ENCODE measurements around the gene RAB17. TPM values are rescaled to one million over a fixed set of nuclear protein-coding genes. Genes with fewer than 3 reads are reported as not detected.

Gene RAB17
- total and polyA plus RNA-seq, 2 of the 8 experiments (the other 6 are each of a cell fraction or from before 2014, with no cell fraction given), result 42.6 to 83.4 TPM

DNA sequence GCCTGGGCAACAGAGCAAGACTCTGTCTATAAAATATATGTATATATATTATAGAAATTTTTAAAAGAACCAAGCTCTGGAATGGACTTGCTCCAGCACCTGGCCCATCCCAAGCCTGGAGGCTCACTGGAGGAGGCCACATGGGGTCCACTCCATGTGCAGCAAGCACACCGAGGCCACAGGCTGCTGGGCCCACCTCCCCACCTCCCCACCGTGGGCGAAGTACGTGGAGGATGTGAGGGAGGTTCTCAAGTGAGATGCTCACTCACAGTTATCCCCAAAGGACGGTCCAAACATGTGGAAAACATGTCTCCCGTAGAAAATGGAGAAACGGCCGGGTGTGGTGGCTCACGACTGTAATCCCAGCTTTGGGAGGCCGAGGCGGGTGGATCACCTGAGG, 13.9 kb upstream of the RAB17 start:
- Histone ChIP-seq H2BK120ac (replicated peaks; ENCODE audit: low read depth, low read length) (no peak overlapping the region), H3K56ac (replicated peaks; ENCODE audit: insufficient read length, low read depth, low read length) (no peak overlapping the region), H2BK12ac (ENCODE audit: low read depth, low read length) (peak overlapping the region; percentile 89; the same call in 1 of the 2 replicates), H3K9ac (replicated peaks in 1 of 4; ENCODE audit: extremely low read depth in 1 of 4, low read depth in 3 of 4, low read length in 3 of 4) (no peak overlapping the region), H3K14ac (ENCODE audit: insufficient read length) (no peak overlapping the region), H3K23ac (ENCODE audit: insufficient read length) (no peak overlapping the region), H2BK20ac (ENCODE audit: low read length) (no peak overlapping the region; the same call in 1 of the 2 replicates), H3K9me3 (ENCODE audit: insufficient read depth in 2 of 2, low read depth in 1 of 2, low read length in 1 of 2) (peaks cover 10 to 16% of the 10 kb centered on the region in 2 experiments; a peak in 3 of 4 replicates), H2AK5ac (ENCODE audit: low read depth, low read length) (no peak overlapping the region), H2BK5ac (ENCODE audit: low read depth, low read length) (no peak overlapping the region), H3K27me3 (replicated peaks in 1 of 4; ENCODE audit: control insufficient read depth in 3 of 4, extremely low read depth in 1 of 4, insufficient read depth in 3 of 4, low read length in 3 of 4) (no peaks in the 10 kb centered on the region), H3K4me1 (replicated peaks in 1 of 4; ENCODE audit: control insufficient read depth in 3 of 4, insufficient read depth in 4 of 4, low read length in 3 of 4) (peaks cover 0 to 14% (median 5%) of the 10 kb centered on the region in 4 experiments; a peak in 4 of 7 replicates), H3K79me2 (ENCODE audit: control insufficient read depth in 1 of 2, insufficient read depth in 2 of 2, low read length in 2 of 2) (no peaks in the 10 kb centered on the region), H3K18ac (ENCODE audit: extremely low read depth, low read length) (no peak overlapping the region), H2AFZ (ENCODE audit: low read length) (no peak overlapping the region), H4K20me1 (replicated peaks in 1 of 2; ENCODE audit: control insufficient read depth in 1 of 2, insufficient read depth in 2 of 2, low read length in 2 of 2) (no peaks in the 10 kb centered on the region), H3K4me3 (ENCODE audit: extremely low read depth in 1 of 4, insufficient read depth in 2 of 4, low read depth in 3 of 4, low read length in 4 of 4) (no peak overlapping the region), H3K4ac (replicated peaks; ENCODE audit: insufficient read length, low read depth, low read length) (peak overlapping the region; percentile 88), H3K27ac (ENCODE audit: low read depth, low read length) (no peak overlapping the region), H3K36me3 (ENCODE audit: control insufficient read depth in 2 of 4, insufficient read depth in 4 of 4, low read length in 3 of 4) (no peaks in the 10 kb centered on the region), H4K91ac (replicated peaks; ENCODE audit: insufficient read length, low read length) (peak overlapping the region; percentile 80), H3K4me2 (ENCODE audit: insufficient read depth in 1 of 2, low read depth in 2 of 2, low read length in 2 of 2) (no peak overlapping the region), H3K79me1 (ENCODE audit: low read depth, low read length) (no peaks in the 10 kb centered on the region), H2BK15ac (ENCODE audit: low read length) (peak overlapping the region; percentile 72; the same call in 1 of the 2 replicates), H3K23me2 (ENCODE audit: low read depth, low read length) (no peaks in the 10 kb centered on the region), H4K8ac (ENCODE audit: extremely low read depth, insufficient read depth, low read length) (no peak overlapping the region; the same call in 1 of the 2 replicates), H4K5ac (ENCODE audit: insufficient read length, low read depth, low read length) (no peak overlapping the region)
- WGBS, 2 experiments (ENCODE audit: extremely low coverage in 1 of 2, insufficient coverage in 1 of 2, insufficient read length in 1 of 2, insufficient replicate concordance in 2 of 2, low coverage in 1 of 2, low lambda C conversion rate in 2 of 2, missing lambda C conversion rate in 1 of 2), result 98% methylated on average over 11 of the region's 11 CpGs; no CpG with 5 or more reads in 1 of the 2 experiments
- CTCF ChIA-PET (ENCODE audit: partially characterized antibody), result interaction anchor here (0.6 to 8.8 kb wide), 12 partner anchors 10 to 141 kb away, joined by 3 to 63 read pairs (median 5); partner anchors contain the start of gene RAB17
- POLR2A ChIA-PET (ENCODE audit: partially characterized antibody), result interaction anchor here (0.7 to 2.5 kb wide), 7 partner anchors 11 to 506 kb away, joined by 3 to 17 read pairs (median 7); partner anchors contain the start of genes LRRFIP1 and RAB17
- DNase-seq (ENCODE audit: low read depth in 1 of 2, low spot score in 2 of 2), result no peak
- FAIRE-seq, result no peak
- no peak for TF ChIP-seq HDAC6 (IDR thresholded peaks at IDR 0.05; ENCODE audit: low read depth, low read length)
- TF ChIP-seq JUND (IDR thresholded peaks at IDR 0.05; ENCODE audit: low read length), result no peak
- TF ChIP-seq, protein P1, sequence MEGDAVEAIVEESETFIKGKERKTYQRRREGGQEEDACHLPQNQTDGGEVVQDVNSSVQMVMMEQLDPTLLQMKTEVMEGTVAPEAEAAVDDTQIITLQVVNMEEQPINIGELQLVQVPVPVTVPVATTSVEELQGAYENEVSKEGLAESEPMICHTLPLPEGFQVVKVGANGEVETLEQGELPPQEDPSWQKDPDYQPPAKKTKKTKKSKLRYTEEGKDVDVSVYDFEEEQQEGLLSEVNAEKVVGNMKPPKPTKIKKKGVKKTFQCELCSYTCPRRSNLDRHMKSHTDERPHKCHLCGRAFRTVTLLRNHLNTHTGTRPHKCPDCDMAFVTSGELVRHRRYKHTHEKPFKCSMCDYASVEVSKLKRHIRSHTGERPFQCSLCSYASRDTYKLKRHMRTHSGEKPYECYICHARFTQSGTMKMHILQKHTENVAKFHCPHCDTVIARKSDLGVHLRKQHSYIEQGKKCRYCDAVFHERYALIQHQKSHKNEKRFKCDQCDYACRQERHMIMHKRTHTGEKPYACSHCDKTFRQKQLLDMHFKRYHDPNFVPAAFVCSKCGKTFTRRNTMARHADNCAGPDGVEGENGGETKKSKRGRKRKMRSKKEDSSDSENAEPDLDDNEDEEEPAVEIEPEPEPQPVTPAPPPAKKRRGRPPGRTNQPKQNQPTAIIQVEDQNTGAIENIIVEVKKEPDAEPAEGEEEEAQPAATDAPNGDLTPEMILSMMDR (IDR thresholded peaks at IDR 0.05; ENCODE audit: control extremely low read depth in 1 of 3, insufficient read depth in 1 of 3, low read depth in 1 of 3, low read length in 3 of 3), result no peak
- TF ChIP-seq HDAC2 (IDR thresholded peaks at IDR 0.05; ENCODE audit: borderline replicate concordance in 1 of 2, low read depth in 2 of 2, low read length in 2 of 2), result no peak
- no peak for TF ChIP-seq BACH1 (IDR thresholded peaks at IDR 0.05; ENCODE audit: low read length)
- TF ChIP-seq, protein P2, sequence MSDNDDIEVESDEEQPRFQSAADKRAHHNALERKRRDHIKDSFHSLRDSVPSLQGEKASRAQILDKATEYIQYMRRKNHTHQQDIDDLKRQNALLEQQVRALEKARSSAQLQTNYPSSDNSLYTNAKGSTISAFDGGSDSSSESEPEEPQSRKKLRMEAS (IDR thresholded peaks at IDR 0.05), result no peak
- TF ChIP-seq POLR2A (IDR thresholded peaks at IDR 0.05; ENCODE audit: control extremely low read depth in 1 of 2, low read depth in 2 of 2, low read length in 2 of 2), result no peak
- TF ChIP-seq POLR2AphosphoS5 (IDR thresholded peaks at IDR 0.05; ENCODE audit: low read depth, low read length), result no peak
- TF ChIP-seq RBBP5 (IDR thresholded peaks at IDR 0.05; ENCODE audit: borderline replicate concordance, low read depth, low read length), result no peak
- no peak for TF ChIP-seq RXRA (IDR thresholded peaks at IDR 0.05; ENCODE audit: insufficient read depth, low read depth, low read length)

Data from H1 (cell line).